Coronary artery (tissue), 2 donors: ENCODE data around the gene RYR3.

Experiments
- DNase-seq: peaks from one replicate; pipeline ENCODE4 v3.0.0-alpha.2; 2017; ENCODE audit warnings: low spot score
- H3K27ac ChIP-seq, 2 donors: fragments of 200-600 bp; sonication (generic); one replicate each; pipeline ENCODE4 v1.5.1; 2016 to 2019
- H3K4me3 ChIP-seq: fragments of 200-600 bp; sonication (generic); 2 replicates; pipeline ENCODE4 v1.5.1; 2016; ENCODE audit warnings: mild to moderate bottlenecking, moderate library complexity
- CTCF ChIP-seq: fragments of 200-600 bp; sonication (generic); IDR thresholded peaks from one replicate; pipeline ENCODE4 v1.5.1; 2019; ENCODE audit warnings: antibody characterized with exemption

Gene RYR3

DNA sequence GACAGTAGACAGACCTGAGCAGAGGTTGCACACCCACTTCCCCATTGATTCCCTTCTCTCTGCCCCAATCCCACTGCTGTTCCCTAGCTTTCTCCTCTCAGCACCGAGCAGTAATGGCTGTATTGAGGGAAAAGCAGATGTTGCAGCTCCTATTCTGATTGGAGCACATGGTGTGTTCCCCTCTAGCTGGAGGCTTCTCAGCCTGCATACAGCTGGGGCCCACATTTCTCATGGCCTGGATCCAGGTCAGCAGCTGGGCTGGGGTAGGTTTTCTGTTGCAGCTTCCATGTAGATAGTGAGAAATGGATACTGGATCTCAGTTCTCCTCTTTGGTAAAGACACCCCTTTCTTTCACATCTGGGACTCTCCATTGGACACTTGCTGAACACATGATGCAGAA, 50.1 kb downstream of the RYR3 start:
- Histone ChIP-seq H3K4me3 (no peak overlapping the region), H3K27ac (no peak overlapping the region)
- TF ChIP-seq CTCF: no peak
- no peak for DNase-seq

DNA sequence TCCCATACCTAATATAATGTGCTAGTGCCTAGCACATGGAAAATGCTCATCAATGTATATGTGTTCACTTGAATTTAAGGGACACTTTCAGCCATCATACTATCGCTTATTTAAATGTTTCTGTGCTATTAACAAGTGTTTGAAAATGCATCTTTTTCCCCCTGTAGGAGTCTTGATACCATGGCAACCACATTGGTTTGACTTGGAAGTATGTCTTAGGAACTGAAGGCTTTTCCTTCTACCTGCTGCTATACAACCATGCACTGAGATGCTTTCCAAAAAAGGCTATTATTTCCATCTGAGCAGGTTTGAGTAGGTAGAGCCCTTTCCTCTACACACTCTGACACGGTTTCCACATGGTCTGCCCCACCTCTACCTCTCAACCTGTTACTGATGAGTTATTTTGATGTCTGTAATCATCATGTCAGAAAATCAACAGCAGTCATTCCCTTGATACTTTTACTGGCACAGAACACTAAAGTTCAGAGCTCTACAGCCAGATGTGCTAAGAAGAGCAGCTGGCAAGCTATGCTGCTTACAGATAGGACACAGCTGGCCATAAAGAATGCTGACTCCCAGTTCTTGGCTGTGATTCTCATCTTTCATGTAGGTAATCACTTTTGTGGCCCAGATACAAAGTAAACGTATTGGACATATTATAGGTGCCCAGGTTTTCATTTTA, 59.3 kb downstream of the RYR3 start:
- DNase-seq: no peak
- H3K4me3 ChIP-seq: no peak overlapping the region
- no peak for TF ChIP-seq CTCF
- H3K27ac ChIP-seq: no peak overlapping the region

DNA sequence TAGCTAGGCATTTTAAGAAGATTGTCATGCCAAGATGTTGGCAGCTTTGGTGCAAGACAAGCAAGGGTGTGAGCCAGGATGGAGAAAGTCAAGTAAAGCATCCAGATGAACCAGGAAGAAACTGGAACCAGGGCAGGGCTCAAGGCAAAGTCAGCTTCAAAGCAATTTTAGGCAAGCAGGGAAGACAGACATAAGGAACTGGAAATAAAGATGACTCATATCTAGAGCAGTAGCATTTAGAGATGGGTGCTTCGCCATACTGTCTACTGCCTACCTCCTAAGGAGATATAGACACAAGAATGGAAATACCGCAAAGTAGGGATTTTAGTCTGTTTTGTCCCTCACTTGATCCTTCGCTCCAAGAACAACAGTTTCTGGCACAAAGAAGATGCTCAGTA, 59.9 kb downstream of the RYR3 start:
- TF ChIP-seq CTCF: no peak
- H3K27ac ChIP-seq: no peak overlapping the region
- DNase-seq: no peak
- H3K4me3 ChIP-seq: no peak overlapping the region

- no peak for DNase-seq
- Histone ChIP-seq H3K4me3 (no peak overlapping the region), H3K27ac (no peak overlapping the region)
- no peak for TF ChIP-seq CTCF
Measured at GRCh38 chr15:33371159-33371558, 60.4 kb downstream of the RYR3 start.

DNA sequence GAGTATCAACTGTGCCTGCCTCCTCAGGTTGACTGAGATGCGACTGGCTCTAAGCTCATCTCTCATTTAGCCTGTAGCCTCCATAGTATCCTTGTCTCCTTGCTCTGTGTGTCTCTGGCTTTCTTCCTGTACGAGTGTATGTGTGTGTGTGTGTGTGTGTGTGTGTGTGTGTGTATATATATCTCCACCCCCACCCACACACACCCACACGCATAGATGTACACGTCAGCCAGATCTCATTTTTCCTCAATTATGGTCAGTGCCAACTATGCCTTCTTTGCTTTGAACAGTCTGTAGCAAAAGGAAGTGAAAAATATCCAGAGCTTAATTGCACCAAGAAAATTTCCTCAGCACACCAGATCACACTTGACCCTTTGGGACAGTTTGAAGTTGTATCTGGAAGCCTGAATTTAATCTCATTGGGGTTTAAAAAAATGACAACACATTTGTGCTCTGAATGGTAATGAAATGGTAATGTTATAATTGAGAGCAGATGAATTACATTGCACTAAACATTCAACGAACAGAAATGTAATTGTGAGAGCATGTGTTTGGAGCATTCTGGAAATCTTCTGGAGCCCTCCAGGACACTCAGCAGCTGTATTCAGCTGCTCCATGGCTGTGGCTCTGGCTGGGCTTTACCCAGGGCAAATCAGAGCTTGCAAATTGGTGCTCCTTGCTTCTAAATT, 63.6 kb downstream of the RYR3 start:
- TF ChIP-seq CTCF: no peak
- H3K4me3 ChIP-seq: no peak overlapping the region
- no peak for DNase-seq
- no peak overlapping the region for H3K27ac ChIP-seq

- TF ChIP-seq CTCF: no peak
- DNase-seq: no peak
- H3K27ac ChIP-seq: no peak overlapping the region
- no peak overlapping the region for H3K4me3 ChIP-seq
Measured at GRCh38 chr15:33375236-33375635, 64.5 kb downstream of the RYR3 start.

DNA sequence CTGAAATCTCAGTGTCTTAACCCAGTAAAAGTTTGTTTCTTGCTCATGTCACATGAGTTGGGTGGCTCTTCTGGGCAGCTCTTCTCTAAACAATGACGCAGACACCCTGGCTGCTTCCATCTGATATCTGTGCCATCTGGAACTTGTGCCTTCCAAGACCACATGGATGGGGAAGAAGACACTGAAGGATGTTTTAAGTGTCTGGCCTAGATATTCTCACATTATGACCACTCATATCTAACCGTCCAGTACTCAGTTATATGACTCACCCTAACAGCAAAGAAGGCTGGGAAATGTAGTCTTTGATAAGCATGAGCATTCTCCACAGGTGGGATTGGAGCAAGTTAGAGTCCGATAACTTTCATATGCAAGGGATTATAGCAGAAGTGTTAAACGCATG, 66.4 kb downstream of the RYR3 start:
- no peak overlapping the region for H3K27ac ChIP-seq
- DNase-seq: no peak
- H3K4me3 ChIP-seq: no peak overlapping the region
- TF ChIP-seq CTCF: no peak
